SH-SY5Y (cell line): Measurements from ENCODE around the gene SLC35D1.

Experiments used
- GATA2 ChIP-seq: IDR thresholded peaks from 2 replicates; pipeline ENCODE4 v1.6.1; 2011; ENCODE audit warnings: mild to moderate bottlenecking, low read depth, low read length
- GATA3 ChIP-seq: IDR thresholded peaks from 2 replicates; pipeline ENCODE4 v1.6.1; 2011; ENCODE audit warnings: low read depth, mild to moderate bottlenecking, low read length, moderate library complexity

DNA sequence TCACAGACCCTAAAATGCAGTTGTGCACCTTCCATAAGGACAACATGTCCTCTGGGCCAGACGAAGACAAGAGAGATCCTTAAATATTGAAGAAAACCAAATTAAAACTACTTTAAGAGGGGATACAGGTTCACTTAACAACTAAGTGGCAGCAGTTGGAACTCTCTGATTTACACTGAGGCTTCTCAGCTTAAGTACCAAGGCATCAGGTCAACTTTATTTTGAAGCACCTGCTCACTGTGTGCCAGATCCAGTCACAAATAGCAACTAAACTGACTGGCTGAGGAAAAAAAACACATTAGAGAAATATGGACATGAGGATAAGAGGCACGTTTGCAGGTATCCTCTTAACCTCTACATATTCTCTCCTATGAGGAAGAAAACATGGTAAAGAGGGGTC, 33.2 kb downstream of the SLC35D1 start:
- TF ChIP-seq GATA2: no peak
- TF ChIP-seq GATA3: no peak
